ENCODE results near the gene SMG1.

DNA sequence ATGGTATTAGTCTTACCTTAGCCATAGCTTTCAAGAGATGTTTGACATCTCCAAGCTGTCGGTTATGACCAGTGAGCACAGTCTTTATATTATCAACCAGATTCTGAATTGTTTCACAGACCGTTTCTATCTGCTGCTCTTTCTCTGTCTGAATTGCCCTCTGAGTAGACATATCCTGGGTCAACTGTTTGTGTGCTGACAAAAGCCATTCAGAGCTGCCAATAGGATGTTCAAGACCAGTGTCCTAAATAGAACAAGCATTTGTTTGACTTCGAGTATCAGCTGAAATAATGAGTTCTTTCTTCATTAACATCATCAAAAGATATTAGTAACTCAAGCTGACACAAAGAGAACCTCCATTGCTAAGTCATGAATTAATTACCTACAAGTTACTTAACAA is 109.9 kb downstream of the SMG1 start:
- TF ChIP-seq, protein P1, sequence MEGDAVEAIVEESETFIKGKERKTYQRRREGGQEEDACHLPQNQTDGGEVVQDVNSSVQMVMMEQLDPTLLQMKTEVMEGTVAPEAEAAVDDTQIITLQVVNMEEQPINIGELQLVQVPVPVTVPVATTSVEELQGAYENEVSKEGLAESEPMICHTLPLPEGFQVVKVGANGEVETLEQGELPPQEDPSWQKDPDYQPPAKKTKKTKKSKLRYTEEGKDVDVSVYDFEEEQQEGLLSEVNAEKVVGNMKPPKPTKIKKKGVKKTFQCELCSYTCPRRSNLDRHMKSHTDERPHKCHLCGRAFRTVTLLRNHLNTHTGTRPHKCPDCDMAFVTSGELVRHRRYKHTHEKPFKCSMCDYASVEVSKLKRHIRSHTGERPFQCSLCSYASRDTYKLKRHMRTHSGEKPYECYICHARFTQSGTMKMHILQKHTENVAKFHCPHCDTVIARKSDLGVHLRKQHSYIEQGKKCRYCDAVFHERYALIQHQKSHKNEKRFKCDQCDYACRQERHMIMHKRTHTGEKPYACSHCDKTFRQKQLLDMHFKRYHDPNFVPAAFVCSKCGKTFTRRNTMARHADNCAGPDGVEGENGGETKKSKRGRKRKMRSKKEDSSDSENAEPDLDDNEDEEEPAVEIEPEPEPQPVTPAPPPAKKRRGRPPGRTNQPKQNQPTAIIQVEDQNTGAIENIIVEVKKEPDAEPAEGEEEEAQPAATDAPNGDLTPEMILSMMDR (IDR thresholded peaks at IDR 0.05; ENCODE audit: low read depth, low read length, missing input control) = no peak
- TF ChIP-seq, protein P2, sequence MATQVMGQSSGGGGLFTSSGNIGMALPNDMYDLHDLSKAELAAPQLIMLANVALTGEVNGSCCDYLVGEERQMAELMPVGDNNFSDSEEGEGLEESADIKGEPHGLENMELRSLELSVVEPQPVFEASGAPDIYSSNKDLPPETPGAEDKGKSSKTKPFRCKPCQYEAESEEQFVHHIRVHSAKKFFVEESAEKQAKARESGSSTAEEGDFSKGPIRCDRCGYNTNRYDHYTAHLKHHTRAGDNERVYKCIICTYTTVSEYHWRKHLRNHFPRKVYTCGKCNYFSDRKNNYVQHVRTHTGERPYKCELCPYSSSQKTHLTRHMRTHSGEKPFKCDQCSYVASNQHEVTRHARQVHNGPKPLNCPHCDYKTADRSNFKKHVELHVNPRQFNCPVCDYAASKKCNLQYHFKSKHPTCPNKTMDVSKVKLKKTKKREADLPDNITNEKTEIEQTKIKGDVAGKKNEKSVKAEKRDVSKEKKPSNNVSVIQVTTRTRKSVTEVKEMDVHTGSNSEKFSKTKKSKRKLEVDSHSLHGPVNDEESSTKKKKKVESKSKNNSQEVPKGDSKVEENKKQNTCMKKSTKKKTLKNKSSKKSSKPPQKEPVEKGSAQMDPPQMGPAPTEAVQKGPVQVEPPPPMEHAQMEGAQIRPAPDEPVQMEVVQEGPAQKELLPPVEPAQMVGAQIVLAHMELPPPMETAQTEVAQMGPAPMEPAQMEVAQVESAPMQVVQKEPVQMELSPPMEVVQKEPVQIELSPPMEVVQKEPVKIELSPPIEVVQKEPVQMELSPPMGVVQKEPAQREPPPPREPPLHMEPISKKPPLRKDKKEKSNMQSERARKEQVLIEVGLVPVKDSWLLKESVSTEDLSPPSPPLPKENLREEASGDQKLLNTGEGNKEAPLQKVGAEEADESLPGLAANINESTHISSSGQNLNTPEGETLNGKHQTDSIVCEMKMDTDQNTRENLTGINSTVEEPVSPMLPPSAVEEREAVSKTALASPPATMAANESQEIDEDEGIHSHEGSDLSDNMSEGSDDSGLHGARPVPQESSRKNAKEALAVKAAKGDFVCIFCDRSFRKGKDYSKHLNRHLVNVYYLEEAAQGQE (IDR thresholded peaks at IDR 0.05) = no peak
- TF ChIP-seq, protein P3, sequence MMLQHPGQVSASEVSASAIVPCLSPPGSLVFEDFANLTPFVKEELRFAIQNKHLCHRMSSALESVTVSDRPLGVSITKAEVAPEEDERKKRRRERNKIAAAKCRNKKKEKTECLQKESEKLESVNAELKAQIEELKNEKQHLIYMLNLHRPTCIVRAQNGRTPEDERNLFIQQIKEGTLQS (IDR thresholded peaks at IDR 0.05) = no peak
- TF ChIP-seq EGR1 (IDR thresholded peaks at IDR 0.05; ENCODE audit: low read depth in 2 of 2) (no peak), SP1 (IDR thresholded peaks at IDR 0.05) (no peak), NR2F2 (IDR thresholded peaks at IDR 0.05) (no peak), HNF4G (IDR thresholded peaks at IDR 0.05) (no peak), YY1 (IDR thresholded peaks at IDR 0.05) (no peak), FOXA1 (IDR thresholded peaks at IDR 0.05) (no peak), RXRA (IDR thresholded peaks at IDR 0.05) (no peak), TAF1 (conservative IDR thresholded peaks at IDR 0.05) (no peak)
- TF ChIP-seq, protein P4, sequence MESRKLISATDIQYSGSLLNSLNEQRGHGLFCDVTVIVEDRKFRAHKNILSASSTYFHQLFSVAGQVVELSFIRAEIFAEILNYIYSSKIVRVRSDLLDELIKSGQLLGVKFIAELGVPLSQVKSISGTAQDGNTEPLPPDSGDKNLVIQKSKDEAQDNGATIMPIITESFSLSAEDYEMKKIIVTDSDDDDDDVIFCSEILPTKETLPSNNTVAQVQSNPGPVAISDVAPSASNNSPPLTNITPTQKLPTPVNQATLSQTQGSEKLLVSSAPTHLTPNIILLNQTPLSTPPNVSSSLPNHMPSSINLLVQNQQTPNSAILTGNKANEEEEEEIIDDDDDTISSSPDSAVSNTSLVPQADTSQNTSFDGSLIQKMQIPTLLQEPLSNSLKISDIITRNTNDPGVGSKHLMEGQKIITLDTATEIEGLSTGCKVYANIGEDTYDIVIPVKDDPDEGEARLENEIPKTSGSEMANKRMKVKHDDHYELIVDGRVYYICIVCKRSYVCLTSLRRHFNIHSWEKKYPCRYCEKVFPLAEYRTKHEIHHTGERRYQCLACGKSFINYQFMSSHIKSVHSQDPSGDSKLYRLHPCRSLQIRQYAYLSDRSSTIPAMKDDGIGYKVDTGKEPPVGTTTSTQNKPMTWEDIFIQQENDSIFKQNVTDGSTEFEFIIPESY (IDR thresholded peaks at IDR 0.05) = no peak
